H9 (cell line): ENCODE data around the gene NUP205. TPM values are rescaled to one million over a fixed set of nuclear protein-coding genes. Genes with fewer than 3 reads are reported as not detected.

Experiments
- DNase-seq: peaks from one replicate; pipeline ENCODE4 v3.0.0-alpha.2; 2017
- H2AFZ ChIP-seq: one replicate; pipeline ENCODE4 v1.6.1; 2013; ENCODE audit warnings: mild to moderate bottlenecking, low read length, control low read depth, moderate library complexity
- H2AK5ac ChIP-seq: 2 replicates; pipeline ENCODE4 v1.6.1; 2013; ENCODE audit warnings: low read length, control low read depth, mixed read lengths; ENCODE audit not compliant: insufficient read length
- H2BK120ac ChIP-seq: one replicate; pipeline ENCODE4 v1.6.1; 2013; ENCODE audit warnings: low read depth, mild to moderate bottlenecking, low read length, control low read depth, inconsistent platforms; ENCODE audit not compliant: poor library complexity, severe bottlenecking
- H2BK12ac ChIP-seq: 2 replicates; pipeline ENCODE4 v1.6.1; 2013; ENCODE audit warnings: low read length, control low read depth, mixed read lengths, low read depth; ENCODE audit not compliant: insufficient read length
- H2BK15ac ChIP-seq: 2 replicates; pipeline ENCODE4 v1.6.1; 2013; ENCODE audit warnings: low read depth, low read length, control low read depth
- H2BK20ac ChIP-seq: one replicate; pipeline ENCODE4 v1.6.1; 2013; ENCODE audit warnings: low read depth, mild to moderate bottlenecking, low read length, control low read depth, inconsistent platforms; ENCODE audit not compliant: poor library complexity, severe bottlenecking
- H2BK5ac ChIP-seq: 2 replicates; pipeline ENCODE4 v1.6.1; 2013; ENCODE audit warnings: low read length, control low read depth, mixed read lengths; ENCODE audit not compliant: insufficient read length
- H3K14ac ChIP-seq: 2 replicates; pipeline ENCODE4 v1.6.1; 2013; ENCODE audit warnings: low read length, control low read depth; ENCODE audit not compliant: insufficient read depth
- H3K18ac ChIP-seq: 2 replicates; pipeline ENCODE4 v1.6.1; 2013; ENCODE audit warnings: low read depth, mild to moderate bottlenecking, mixed read lengths, low read length, control low read depth; ENCODE audit not compliant: insufficient read length
- H3K23ac ChIP-seq: 2 replicates; pipeline ENCODE4 v1.6.1; 2013; ENCODE audit warnings: low read length, control low read depth, mixed read lengths, low read depth; ENCODE audit not compliant: insufficient read length
- H3K23me2 ChIP-seq: 2 replicates; pipeline ENCODE4 v1.6.1; 2013; ENCODE audit warnings: low read depth, mild to moderate bottlenecking, mixed read lengths, low read length, control low read depth; ENCODE audit not compliant: insufficient read length, poor library complexity, severe bottlenecking
- H3K27ac ChIP-seq: 2 replicates; pipeline ENCODE4 v1.5.1; 2013; ENCODE audit warnings: low read length, control low read depth, mixed read lengths, low read depth; ENCODE audit not compliant: insufficient read length
- H3K27me3 ChIP-seq: 2 replicates; pipeline ENCODE4 v1.6.1; 2013; ENCODE audit warnings: low read length, control low read depth, inconsistent platforms; ENCODE audit not compliant: insufficient read depth
- H3K4ac ChIP-seq: 2 replicates; pipeline ENCODE4 v1.6.1; 2013; ENCODE audit warnings: low read depth, mild to moderate bottlenecking, control low read depth, inconsistent platforms, low read length, moderate library complexity
- H3K4me1 ChIP-seq: 2 replicates; pipeline ENCODE4 v1.6.1; 2013; ENCODE audit warnings: low read length, control low read depth, inconsistent platforms; ENCODE audit not compliant: insufficient read depth
- H3K4me2 ChIP-seq: 2 replicates; pipeline ENCODE4 v1.6.1; 2013; ENCODE audit warnings: low read length, control low read depth, mixed read lengths; ENCODE audit not compliant: insufficient read length, insufficient read depth
- H3K56ac ChIP-seq: 2 replicates; pipeline ENCODE4 v1.6.1; 2013; ENCODE audit warnings: low read depth, mild to moderate bottlenecking, mixed read lengths, low read length, control low read depth; ENCODE audit not compliant: insufficient read length
- H3K79me1 ChIP-seq: 2 replicates; pipeline ENCODE4 v1.6.1; 2013; ENCODE audit warnings: low read depth, mild to moderate bottlenecking, moderate library complexity, low read length, control low read depth, inconsistent platforms; ENCODE audit not compliant: insufficient read depth, poor library complexity, severe bottlenecking
- H3K79me2 ChIP-seq: 2 replicates; pipeline ENCODE4 v1.6.1; 2013; ENCODE audit warnings: low read length, control low read depth, inconsistent platforms; ENCODE audit not compliant: insufficient read depth
- H3K9ac ChIP-seq: 2 replicates; pipeline ENCODE4 v1.6.1; 2013; ENCODE audit warnings: low read length, control low read depth, mixed read lengths; ENCODE audit not compliant: insufficient read length; ENCODE audit errors: extremely low read depth
- H3K9me3 ChIP-seq: one replicate; pipeline ENCODE4 v1.6.1; 2013; ENCODE audit warnings: low read depth, low read length, inconsistent platforms; ENCODE audit not compliant: control insufficient read depth
- H3T11ph ChIP-seq: one replicate; pipeline ENCODE4 v1.6.1; 2013; ENCODE audit warnings: mild to moderate bottlenecking, low read length, control low read depth, inconsistent platforms
- H4K20me1 ChIP-seq: one replicate; pipeline ENCODE4 v1.6.1; 2013; ENCODE audit not compliant: control insufficient read depth, insufficient read length, insufficient read depth
- H4K5ac ChIP-seq: 2 replicates; pipeline ENCODE4 v1.6.1; 2013; ENCODE audit warnings: low read depth, mild to moderate bottlenecking, mixed read lengths, low read length, control low read depth; ENCODE audit not compliant: insufficient read length
- H4K8ac ChIP-seq: replicated peaks from 2 replicates; pipeline ENCODE4 v1.6.1; 2013; ENCODE audit warnings: low read length, control low read depth, mixed read lengths, low read depth; ENCODE audit not compliant: insufficient read length
- H4K91ac ChIP-seq: 2 replicates; pipeline ENCODE4 v1.6.1; 2013; ENCODE audit warnings: low read depth, mild to moderate bottlenecking, moderate library complexity, mixed read lengths, low read length, control low read depth; ENCODE audit not compliant: insufficient read length
- H3K27ac Mint-ChIP-seq, 3 experiments: 2 replicates in 2 of 3; 3 replicates in 1 of 3; pipeline ENCODE4 v1.8.0; 2020 to 2021; ENCODE audit warnings: mixed read lengths in 3 of 3, mild to moderate bottlenecking in 1 of 3, moderate library complexity in 1 of 3
- H3K27me3 Mint-ChIP-seq: 2 replicates; pipeline ENCODE4 v1.8.0; 2021; ENCODE audit warnings: low read depth, mild to moderate bottlenecking, moderate library complexity, mixed read lengths
- H3K36me3 Mint-ChIP-seq, 3 experiments: 2 replicates in 2 of 3; 3 replicates in 1 of 3; pipeline ENCODE4 v1.8.0; 2020 to 2021; ENCODE audit warnings: low read depth in 3 of 3, mixed read lengths in 3 of 3; ENCODE audit not compliant: insufficient read depth in 1 of 3
- H3K4me1 Mint-ChIP-seq, 2 experiments: 2 replicates each; pipeline ENCODE4 v1.8.0; 2020; ENCODE audit warnings: mixed read lengths in 2 of 2
- H3K4me3 Mint-ChIP-seq, 2 experiments: 2 replicates in 1 of 2; 3 replicates in 1 of 2; pipeline ENCODE4 v1.8.0; 2020 to 2021; ENCODE audit warnings: mild to moderate bottlenecking in 2 of 2, mixed read lengths in 2 of 2, moderate library complexity in 1 of 2
- H3K9me3 Mint-ChIP-seq, 2 experiments: 2 replicates in 1 of 2; 3 replicates in 1 of 2; pipeline ENCODE4 v1.8.0; 2020; ENCODE audit warnings: mild to moderate bottlenecking in 2 of 2, mixed read lengths in 2 of 2, moderate library complexity in 1 of 2
- CTCF ChIP-seq: fragments of 200-600 bp; sonication (generic); conservative IDR thresholded peaks from 3 replicates; pipeline ENCODE4 v1.8.0; 2021; ENCODE audit warnings: antibody characterized with exemption, mild to moderate bottlenecking
- WGBS: extraction: QIAGEN DNeasy Blood & Tissue Kit; methylation state at CpG from one replicate; pipeline ENCODE4 v1.1.7; 2013; ENCODE audit warnings: missing lambda C conversion rate, low lambda C conversion rate, mixed read lengths; ENCODE audit not compliant: insufficient read length; ENCODE audit errors: extremely low coverage; 5-methylcytosine and 5-hydroxymethylcytosine counted together
- total RNA-seq: library from RNA; stranded (reverse); gene quantifications from 2 replicates; pipeline ENCODE4 v1.2.1, GENCODE V29; 2021

Gene NUP205
- total RNA-seq, 1 experiment from 2014 or later, result 158 TPM

- no peak overlapping the region for H3K56ac ChIP-seq
- no peak overlapping the region for H4K8ac ChIP-seq
- no peaks in the 10 kb centered on the region for H3K4me1 ChIP-seq
- H4K91ac ChIP-seq, result no peak overlapping the region
- Mint-ChIP-seq H3K4me1 (peaks cover 4 to 8% of the 10 kb centered on the region in 2 experiments; a peak in 3 of 4 replicates), H3K27me3 (no peaks in the 10 kb centered on the region), H3K36me3 (peaks cover 16 to 40% (median 25%) of the 10 kb centered on the region in 3 experiments), H3K9me3 (peaks cover 0 to 7% of the 10 kb centered on the region in 2 experiments; a peak in 2 of 5 replicates), H3K27ac (peak overlapping the region in 1 of 3 experiments; percentile 40; a peak in 3 of 7 replicates), H3K4me3 (no peak overlapping the region)
- no peak overlapping the region for H3K4me2 ChIP-seq
- no peak overlapping the region for H3K9ac ChIP-seq
- no peaks in the 10 kb centered on the region for H4K20me1 ChIP-seq
- no peak overlapping the region for H2AK5ac ChIP-seq
- TF ChIP-seq CTCF, result no peak
- no peak for DNase-seq
- no peak overlapping the region for H2BK20ac ChIP-seq
- no peak overlapping the region for H3K18ac ChIP-seq
- H3K79me1 ChIP-seq, result peaks cover 3% of the 10 kb centered on the region
- peaks cover 5% of the 10 kb centered on the region; the same call in 1 of the 2 replicates for H3K79me2 ChIP-seq
- H3K9me3 ChIP-seq, result no peaks in the 10 kb centered on the region
- H2BK15ac ChIP-seq, result no peak overlapping the region
- H3K23ac ChIP-seq, result no peak overlapping the region
- H2BK5ac ChIP-seq, result no peak overlapping the region
- no peak overlapping the region for H3K14ac ChIP-seq
- no peak overlapping the region for H3K4ac ChIP-seq
- WGBS, result no CpG with 5 or more reads among the region's 1 CpG
- no peak overlapping the region for H2BK12ac ChIP-seq
- no peak overlapping the region for H2BK120ac ChIP-seq
- H3K27ac ChIP-seq, result no peak overlapping the region
- no peaks in the 10 kb centered on the region for H3K23me2 ChIP-seq
- no peaks in the 10 kb centered on the region for H3K27me3 ChIP-seq
- H2AFZ ChIP-seq, result no peak overlapping the region
- no peak overlapping the region for H4K5ac ChIP-seq
- H3T11ph ChIP-seq, result no peak overlapping the region
These were observed 112.1 kb downstream of the NUP205 start for GRCh38 chr7:135669774-135670173.
